Hepatocyte (in vitro differentiated cells): ENCODE measurements around the gene KRTAP29-1.

Experiments used
- CTCF ChIP-seq: fragments of 200-600 bp; sonication (generic); IDR thresholded peaks from 2 replicates; pipeline ENCODE4 v1.5.1; 2016; ENCODE audit warnings: antibody characterized with exemption, mild to moderate bottlenecking; ENCODE audit not compliant: poor library complexity
- EZH2 ChIP-seq: fragments of 200-600 bp; sonication (generic); IDR thresholded peaks from 2 replicates; pipeline ENCODE4 v1.6.1; 2016; ENCODE audit warnings: antibody characterized with exemption, mild to moderate bottlenecking, borderline replicate concordance
- EZH2phosphoT487 ChIP-seq: fragments of 200-600 bp; sonication (generic); IDR thresholded peaks from one replicate; pipeline ENCODE4 v1.6.1; 2018; ENCODE audit warnings: antibody characterized with exemption, mild to moderate bottlenecking, low read depth, moderate library complexity; ENCODE audit not compliant: unreplicated experiment, severe bottlenecking

GRCh38 chr17:41278176-41278955 lies 24.3 kb downstream of the KRTAP29-1 start:
- TF ChIP-seq CTCF, result no peak
- no peak for TF ChIP-seq EZH2
- TF ChIP-seq EZH2phosphoT487, result no peak
